Upper lobe of left lung (tissue), 6 donors: ENCODE measurements around the gene EPB41L3. TPM values are rescaled to one million over a fixed set of nuclear protein-coding genes. Genes with fewer than 3 reads are reported as not detected.
"Not testable (repeated sequence)": the region's sequence is repeated elsewhere in the genome, so short reads cannot be mapped to it uniquely, and the experiment has no call there.

Experiments used
- ATAC-seq, 2 donors: fragments of 200-7000 bp; cut with Tn5 transposase; one replicate each; pipeline ENCODE4 v1.9.1; 2022; ENCODE audit warnings: mild to moderate bottlenecking in 2 of 2, moderate library complexity in 2 of 2; ENCODE audit not compliant: low FRiP score in 2 of 2
- DNase-seq, 2 donors: peaks; one replicate each; pipeline ENCODE4 v3.0.0-alpha.2; 2019 to 2020
- H3K27ac ChIP-seq, 4 donors: fragments of 200-600 bp; sonication (generic); one replicate each; pipeline ENCODE4 v1.5.1; 2016 to 2019
- H3K27me3 ChIP-seq, 4 donors: fragments of 200-600 bp; sonication (generic); one replicate each; pipeline ENCODE4 v1.5.1; 2017 to 2019
- H3K36me3 ChIP-seq, 4 donors: fragments of 200-600 bp; sonication (generic); one replicate each; pipeline ENCODE4 v1.5.1; 2016 to 2019
- H3K4me1 ChIP-seq, 4 donors: fragments of 200-600 bp; sonication (generic); one replicate each; pipeline ENCODE4 v1.5.1; 2018 to 2019
- H3K4me3 ChIP-seq, 4 donors: fragments of 200-600 bp; sonication (generic); one replicate each; pipeline ENCODE4 v1.5.1; 2017 to 2019; ENCODE audit warnings: mild to moderate bottlenecking in 2 of 4, moderate library complexity in 1 of 4
- H3K9me3 ChIP-seq, 4 donors: fragments of 200-600 bp; sonication (generic); one replicate each; pipeline ENCODE4 v1.5.1; 2018 to 2019
- EP300 ChIP-seq, 4 donors: sonication (generic); formaldehyde crosslinking; IDR thresholded peaks; one replicate each; pipeline ENCODE4 v1.5.1; 2017; ENCODE audit warnings: antibody characterized with exemption in 4 of 4, control low read depth in 2 of 4
- POLR2A ChIP-seq, 4 donors: fragments of 450-650 bp; IDR thresholded peaks; one replicate each; pipeline ENCODE4 v1.5.1; 2016 to 2017; ENCODE audit warnings: antibody characterized with exemption in 4 of 4, mild to moderate bottlenecking in 2 of 4
- POLR2AphosphoS5 ChIP-seq, 2 donors: sonication (generic); formaldehyde crosslinking; IDR thresholded peaks; one replicate each; pipeline ENCODE4 v1.5.1; 2017; ENCODE audit warnings: antibody characterized with exemption in 2 of 2
- WGBS, 2 donors: methylation state at CpG; one replicate each; pipeline ENCODE4 v1.1.5; 2017 to 2018; 5-methylcytosine and 5-hydroxymethylcytosine counted together
- total RNA-seq, 6 donors: library from RNA; depleted of rRNA in 4 of 6; stranded (reverse); fragments of >200 nt in 4 of 6; gene quantifications; one replicate each; pipeline versions ENCODE4 v1.1.0 to v1.2.1, GENCODE V29; 2016 to 2021
- TF ChIP-seq, protein P1 (sequence below), 6 experiments: fragments of 450-650 bp in 4 of 6; fragments of 200-600 bp in 2 of 6; sonication (generic) in 2 of 6; IDR thresholded peaks; one replicate each; pipeline ENCODE4 v1.5.1; 2016 to 2019; ENCODE audit warnings: antibody characterized with exemption in 6 of 6
- donor health status: DM: no; HTN: no; CAD: no; lungs with moderate emphysema.
- donor health status: DM: no; HTN: yes; CAD: no; lungs with severe emphysema.

Gene EPB41L3
- total RNA-seq, 6 donors from 2014 or later, result 56.4 to 268 (median 85.7) TPM

DNA sequence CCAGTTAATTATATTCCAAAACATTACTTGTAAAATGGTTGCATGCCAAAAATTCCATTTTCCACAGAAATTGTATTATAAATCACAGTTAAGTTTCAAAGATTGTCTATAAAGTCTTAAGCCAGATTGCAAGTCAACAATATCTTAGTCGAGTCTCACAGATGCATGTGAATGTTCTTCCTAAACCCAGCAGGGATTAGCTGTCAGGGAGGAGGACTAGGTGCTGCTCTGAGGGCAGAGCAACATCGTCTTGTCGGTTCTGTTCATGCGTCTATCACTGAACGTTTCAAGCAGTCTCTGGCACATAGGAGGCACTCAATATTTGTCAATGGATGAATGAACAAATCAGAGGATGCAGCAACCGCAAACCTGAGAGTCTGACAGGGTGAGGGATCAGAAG, 27.0 kb downstream of the EPB41L3 start:
- 76 to 87% methylated on average over 6 of the region's 6 CpGs for WGBS, 2 donors
- DNase-seq (no peak), ATAC-seq (no peak)
- H3K9me3 ChIP-seq, result no peaks in the 10 kb centered on the region
- no peak overlapping the region for H3K4me3 ChIP-seq
- no peaks in the 10 kb centered on the region for H3K27me3 ChIP-seq
- TF ChIP-seq, protein P1, sequence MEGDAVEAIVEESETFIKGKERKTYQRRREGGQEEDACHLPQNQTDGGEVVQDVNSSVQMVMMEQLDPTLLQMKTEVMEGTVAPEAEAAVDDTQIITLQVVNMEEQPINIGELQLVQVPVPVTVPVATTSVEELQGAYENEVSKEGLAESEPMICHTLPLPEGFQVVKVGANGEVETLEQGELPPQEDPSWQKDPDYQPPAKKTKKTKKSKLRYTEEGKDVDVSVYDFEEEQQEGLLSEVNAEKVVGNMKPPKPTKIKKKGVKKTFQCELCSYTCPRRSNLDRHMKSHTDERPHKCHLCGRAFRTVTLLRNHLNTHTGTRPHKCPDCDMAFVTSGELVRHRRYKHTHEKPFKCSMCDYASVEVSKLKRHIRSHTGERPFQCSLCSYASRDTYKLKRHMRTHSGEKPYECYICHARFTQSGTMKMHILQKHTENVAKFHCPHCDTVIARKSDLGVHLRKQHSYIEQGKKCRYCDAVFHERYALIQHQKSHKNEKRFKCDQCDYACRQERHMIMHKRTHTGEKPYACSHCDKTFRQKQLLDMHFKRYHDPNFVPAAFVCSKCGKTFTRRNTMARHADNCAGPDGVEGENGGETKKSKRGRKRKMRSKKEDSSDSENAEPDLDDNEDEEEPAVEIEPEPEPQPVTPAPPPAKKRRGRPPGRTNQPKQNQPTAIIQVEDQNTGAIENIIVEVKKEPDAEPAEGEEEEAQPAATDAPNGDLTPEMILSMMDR (IDR thresholded peaks at IDR 0.05), result no peak
- TF ChIP-seq EP300 (IDR thresholded peaks at IDR 0.05), result no peak
- no peak for TF ChIP-seq POLR2A (IDR thresholded peaks at IDR 0.05)
- TF ChIP-seq POLR2AphosphoS5 (IDR thresholded peaks at IDR 0.05), result no peak
- H3K4me1 ChIP-seq, result peaks cover 0 to 16% (median 5%) of the 10 kb centered on the region in 4 donors
- no peak overlapping the region for H3K27ac ChIP-seq
- H3K36me3 ChIP-seq, result no peaks in the 10 kb centered on the region

DNA sequence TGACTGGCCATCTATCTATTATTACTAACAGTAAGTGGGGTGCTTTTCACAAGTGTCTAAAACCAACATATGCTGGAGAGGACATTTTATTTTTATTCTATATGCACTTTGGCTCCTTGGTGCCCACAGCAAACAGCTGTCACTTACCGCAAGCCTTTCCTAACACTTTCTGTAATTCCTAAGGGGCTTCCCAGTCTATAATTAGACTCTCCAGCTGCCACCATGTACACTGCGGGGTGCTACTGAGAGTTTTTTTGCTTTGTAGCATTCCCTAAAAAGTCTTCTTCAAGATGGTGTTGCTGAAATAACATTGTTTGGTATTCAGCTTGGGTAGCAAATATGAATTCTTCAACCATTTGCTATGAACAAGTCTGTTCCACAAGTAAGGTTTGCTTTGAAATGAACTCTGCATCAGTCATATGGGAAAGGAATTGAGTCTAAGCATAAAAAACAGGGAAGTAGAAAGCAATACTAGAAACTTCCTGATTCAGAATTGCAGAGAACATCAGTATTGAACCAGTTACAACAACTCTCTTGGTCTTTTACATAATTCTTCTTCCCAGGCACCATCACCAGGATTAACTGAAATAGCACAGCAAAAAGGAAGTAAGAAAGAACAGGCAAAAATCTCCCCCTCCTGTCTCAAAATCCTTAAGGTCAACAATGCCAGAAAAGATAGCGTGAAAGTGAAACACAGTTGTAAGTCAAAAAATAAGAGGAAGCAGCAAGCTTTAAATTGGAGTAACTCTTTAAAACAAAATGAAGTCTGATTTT, 28.6 kb downstream of the EPB41L3 start:
- Histone ChIP-seq H3K4me3 (no peak overlapping the region), H3K4me1 (peaks cover 0 to 16% (median 5%) of the 10 kb centered on the region in 4 donors), H3K36me3 (no peaks in the 10 kb centered on the region), H3K27me3 (no peaks in the 10 kb centered on the region), H3K9me3 (no peaks in the 10 kb centered on the region), H3K27ac (peak overlapping the region; percentile 44 to 59 (median 52))
- WGBS, 2 donors, result 41 to 42% methylated on average over 3 of the region's 3 CpGs
- DNase-seq, result no peak
- ATAC-seq, result peak in 1 of 2 donors; percentile 59
- TF ChIP-seq EP300 (IDR thresholded peaks at IDR 0.05) (no peak), POLR2AphosphoS5 (IDR thresholded peaks at IDR 0.05) (no peak), POLR2A (IDR thresholded peaks at IDR 0.05) (no peak)
- TF ChIP-seq, protein P1 (IDR thresholded peaks at IDR 0.05), result no peak

DNA sequence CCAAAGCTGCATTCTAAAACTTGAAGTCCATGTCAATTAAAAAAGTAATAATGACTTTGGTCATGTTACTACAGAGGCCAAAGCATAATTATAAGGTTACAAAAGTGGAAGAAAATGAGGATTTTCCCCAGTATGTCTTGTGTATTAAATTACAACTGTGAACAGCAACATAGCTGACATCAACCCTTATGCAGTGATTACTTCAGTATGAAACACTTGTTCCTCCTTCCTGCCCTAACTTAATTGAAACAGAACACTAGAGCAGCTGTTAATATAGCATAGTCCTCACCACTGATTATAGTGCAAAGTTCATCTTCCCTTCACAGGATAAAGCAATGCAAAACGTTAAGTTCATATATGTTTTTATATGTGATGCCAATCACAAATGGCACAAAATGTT, 29.9 kb downstream of the EPB41L3 start:
- Histone ChIP-seq H3K27me3 (no peaks in the 10 kb centered on the region), H3K27ac (no peak overlapping the region), H3K9me3 (no peaks in the 10 kb centered on the region), H3K36me3 (no peaks in the 10 kb centered on the region), H3K4me3 (no peak overlapping the region), H3K4me1 (peaks cover 0 to 16% (median 5%) of the 10 kb centered on the region in 4 donors)
- peak in 1 of 2 donors; percentile 24 for ATAC-seq
- WGBS, 2 donors, result 52 to 54% methylated on average over 1 of the region's 1 CpG
- TF ChIP-seq POLR2A (IDR thresholded peaks at IDR 0.05) (no peak), POLR2AphosphoS5 (IDR thresholded peaks at IDR 0.05) (no peak), EP300 (IDR thresholded peaks at IDR 0.05) (no peak)
- TF ChIP-seq, protein P1 (IDR thresholded peaks at IDR 0.05), result no peak
- DNase-seq, result no peak

DNA sequence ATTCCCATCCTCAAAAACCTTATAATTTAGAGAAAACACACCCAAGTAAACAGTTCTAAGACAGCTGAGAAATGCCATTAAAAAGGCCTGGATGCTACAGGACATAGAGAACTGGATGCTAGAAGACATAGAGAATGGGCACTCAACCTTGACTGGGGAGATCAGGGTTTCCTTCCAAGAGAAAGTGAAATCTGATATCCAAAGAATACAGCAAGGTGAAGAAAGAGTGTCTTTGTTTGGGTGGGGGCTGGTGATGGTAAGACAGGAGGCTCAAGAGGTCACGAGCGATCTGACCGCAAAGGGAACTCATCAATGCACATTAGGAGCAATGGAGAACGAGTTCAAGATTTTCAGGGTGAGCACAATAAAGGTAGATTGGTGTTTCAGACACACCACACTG, 31.6 kb downstream of the EPB41L3 start:
- H3K27ac ChIP-seq, result no peak overlapping the region
- ATAC-seq, result no peak
- no peak overlapping the region for H3K4me3 ChIP-seq
- no peaks in the 10 kb centered on the region for H3K36me3 ChIP-seq
- TF ChIP-seq POLR2A (IDR thresholded peaks at IDR 0.05) (no peak), EP300 (IDR thresholded peaks at IDR 0.05) (no peak), POLR2AphosphoS5 (IDR thresholded peaks at IDR 0.05) (no peak)
- H3K4me1 ChIP-seq, result peaks cover 0 to 16% (median 5%) of the 10 kb centered on the region in 4 donors
- WGBS, 2 donors, result 83 to 89% methylated on average over 4 of the region's 4 CpGs
- no peaks in the 10 kb centered on the region for H3K9me3 ChIP-seq
- DNase-seq, result no peak
- H3K27me3 ChIP-seq, result no peaks in the 10 kb centered on the region

DNA sequence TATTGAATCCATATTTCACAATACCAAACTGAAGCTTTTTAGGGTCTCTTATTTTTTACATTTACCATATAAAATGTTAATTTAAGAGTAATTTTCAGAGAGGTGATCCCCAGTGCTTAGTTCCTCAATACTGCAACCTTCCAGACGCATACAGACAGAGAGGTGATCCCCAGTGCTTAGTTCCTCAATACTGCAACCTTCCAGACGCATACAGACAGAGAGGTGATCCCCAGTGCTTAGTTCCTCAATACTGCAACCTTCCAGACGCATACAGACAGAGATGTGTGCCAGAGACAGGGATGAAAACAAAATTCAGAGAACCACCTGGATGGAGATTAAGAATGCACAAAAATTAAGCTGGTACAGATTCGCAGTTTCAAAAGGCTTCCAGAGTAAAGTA, 32.3 kb downstream of the EPB41L3 start:
- not testable (repeated sequence) for H3K9me3 ChIP-seq, ATAC-seq, H3K4me3 ChIP-seq, H3K27ac ChIP-seq, H3K27me3 ChIP-seq, DNase-seq, H3K36me3 ChIP-seq
- H3K4me1 ChIP-seq, result peaks cover 0 to 16% (median 5%) of the 10 kb centered on the region in 4 donors
- 58 to 75% methylated on average over 4 of the region's 4 CpGs for WGBS, 2 donors
